Trophoblast cell (in vitro differentiated cells and primary cell): ENCODE measurements around the gene NDE1.

ENCODE experiments used
- DNase-seq, 2 donors: peaks; one replicate each; pipeline ENCODE4 v3.0.0-alpha.2; 2016
- H2AFZ ChIP-seq: 2 replicates; pipeline ENCODE4 v1.6.1; 2013; ENCODE audit warnings: low read length, moderate library complexity, mild to moderate bottlenecking; ENCODE audit not compliant: insufficient read depth, poor library complexity
- H2AK5ac ChIP-seq: 2 replicates; pipeline ENCODE4 v1.6.1; 2013; ENCODE audit warnings: mild to moderate bottlenecking, low read length
- H2BK120ac ChIP-seq: 2 replicates; pipeline ENCODE4 v1.6.1; 2013; ENCODE audit warnings: low read length, mild to moderate bottlenecking, moderate library complexity; ENCODE audit not compliant: insufficient read depth, poor library complexity
- H2BK12ac ChIP-seq: 2 replicates; pipeline ENCODE4 v1.6.1; 2013; ENCODE audit warnings: mild to moderate bottlenecking, low read length, moderate library complexity
- H2BK5ac ChIP-seq: 2 replicates; pipeline ENCODE4 v1.6.1; 2013; ENCODE audit warnings: low read length, low read depth, moderate library complexity, mild to moderate bottlenecking; ENCODE audit not compliant: poor library complexity
- H3K14ac ChIP-seq: 2 replicates; pipeline ENCODE4 v1.6.1; 2013; ENCODE audit warnings: mild to moderate bottlenecking, low read length
- H3K18ac ChIP-seq: 2 replicates; pipeline ENCODE4 v1.6.1; 2013; ENCODE audit warnings: mild to moderate bottlenecking, low read length
- H3K23ac ChIP-seq: 2 replicates; pipeline ENCODE4 v1.6.1; 2013; ENCODE audit warnings: low read length
- H3K27ac ChIP-seq: 2 replicates; pipeline ENCODE4 v1.5.1; 2013; ENCODE audit warnings: low read depth, mild to moderate bottlenecking, inconsistent platforms, low read length, moderate library complexity
- H3K27me3 ChIP-seq: 2 replicates; pipeline ENCODE4 v1.6.1; 2013; ENCODE audit warnings: inconsistent platforms, mild to moderate bottlenecking, low read length, moderate library complexity; ENCODE audit not compliant: insufficient read depth
- H3K36me3 ChIP-seq, 2 experiments: 1 replicate in 1 of 2; 2 replicates in 1 of 2; pipeline ENCODE4 v1.6.1; 2013; ENCODE audit warnings: low read length in 2 of 2, mild to moderate bottlenecking in 2 of 2, moderate library complexity in 1 of 2; ENCODE audit not compliant: insufficient read depth in 2 of 2, control insufficient read depth in 1 of 2
- H3K4ac ChIP-seq: 2 replicates; pipeline ENCODE4 v1.6.1; 2013; ENCODE audit warnings: low read depth, mild to moderate bottlenecking, low read length, moderate library complexity
- H3K4me1 ChIP-seq, 2 experiments: 1 replicate in 1 of 2; 2 replicates in 1 of 2; pipeline ENCODE4 v1.6.1; 2013; ENCODE audit warnings: low read length in 2 of 2, mild to moderate bottlenecking in 2 of 2, moderate library complexity in 1 of 2; ENCODE audit not compliant: insufficient read depth in 2 of 2, control insufficient read depth in 1 of 2
- H3K4me2 ChIP-seq: 2 replicates; pipeline ENCODE4 v1.6.1; 2013; ENCODE audit warnings: inconsistent platforms, mild to moderate bottlenecking, low read length, moderate library complexity
- H3K4me3 ChIP-seq: 2 replicates; pipeline ENCODE4 v1.5.1; 2013; ENCODE audit warnings: mild to moderate bottlenecking, low read depth, low read length, inconsistent platforms
- H3K79me1 ChIP-seq: one replicate; pipeline ENCODE4 v1.6.1; 2013; ENCODE audit warnings: low read length
- H3K79me2 ChIP-seq: 2 replicates; pipeline ENCODE4 v1.6.1; 2013; ENCODE audit warnings: low read length, mild to moderate bottlenecking; ENCODE audit not compliant: control insufficient read depth, insufficient read depth, poor library complexity
- H3K9ac ChIP-seq: 2 replicates; pipeline ENCODE4 v1.6.1; 2013; ENCODE audit warnings: mild to moderate bottlenecking, low read length
- H3K9me3 ChIP-seq: 2 replicates; pipeline ENCODE4 v1.6.1; 2013; ENCODE audit warnings: low read depth, mild to moderate bottlenecking, control low read depth, inconsistent platforms, low read length; ENCODE audit not compliant: insufficient read depth
- H4K12ac ChIP-seq: 2 replicates; pipeline ENCODE4 v1.6.1; 2013; ENCODE audit warnings: low read depth, mild to moderate bottlenecking, low read length, moderate library complexity
- H4K8ac ChIP-seq: 2 replicates; pipeline ENCODE4 v1.6.1; 2013; ENCODE audit warnings: low read depth, mild to moderate bottlenecking, low read length, moderate library complexity
- H4K91ac ChIP-seq: one replicate; pipeline ENCODE4 v1.6.1; 2013; ENCODE audit warnings: low read depth, mild to moderate bottlenecking, low read length, moderate library complexity
- WGBS: extraction: QIAGEN DNeasy Blood & Tissue Kit; methylation state at CpG from one replicate; pipeline ENCODE4 v1.1.7; 2013; ENCODE audit warnings: missing lambda C conversion rate; ENCODE audit not compliant: insufficient read length, insufficient coverage; ENCODE audit errors: extremely low coverage; 5-methylcytosine and 5-hydroxymethylcytosine counted together

The NDE1 gene

GRCh38 chr16:15772579-15773293 is 122.7 kb downstream of the NDE1 start:
- no peaks in the 10 kb centered on the region for H3K79me2 ChIP-seq
- no peak overlapping the region for H4K91ac ChIP-seq
- no peaks in the 10 kb centered on the region for H3K36me3 ChIP-seq
- peaks cover 1% of the 10 kb centered on the region for H3K9me3 ChIP-seq
- H3K14ac ChIP-seq: no peak overlapping the region
- no peak overlapping the region for H3K9ac ChIP-seq
- H4K12ac ChIP-seq: no peak overlapping the region
- H3K23ac ChIP-seq: no peak overlapping the region
- H2AK5ac ChIP-seq: no peak overlapping the region
- H3K79me1 ChIP-seq: no peaks in the 10 kb centered on the region
- H2BK12ac ChIP-seq: no peak overlapping the region
- H3K4me1 ChIP-seq: no peaks in the 10 kb centered on the region
- H3K27ac ChIP-seq: no peak overlapping the region
- H3K27me3 ChIP-seq: no peaks in the 10 kb centered on the region
- no CpG with 5 or more reads among the region's 11 CpGs for WGBS
- no peak overlapping the region for H2BK5ac ChIP-seq
- H3K4me2 ChIP-seq: no peak overlapping the region
- no peak overlapping the region for H3K18ac ChIP-seq
- no peak overlapping the region for H2BK120ac ChIP-seq
- no peak overlapping the region for H3K4ac ChIP-seq
- no peak overlapping the region for H3K4me3 ChIP-seq
- H4K8ac ChIP-seq: no peak overlapping the region
- no peak for DNase-seq
- no peak overlapping the region for H2AFZ ChIP-seq

- Histone ChIP-seq H3K9ac (no peak overlapping the region), H2BK12ac (no peak overlapping the region), H4K12ac (no peak overlapping the region), H3K36me3 (no peaks in the 10 kb centered on the region), H2BK120ac (no peak overlapping the region), H3K9me3 (no peaks in the 10 kb centered on the region), H3K4me3 (no peak overlapping the region), H3K4ac (no peak overlapping the region), H2BK5ac (no peak overlapping the region), H3K18ac (no peak overlapping the region), H2AFZ (no peak overlapping the region), H3K79me2 (no peaks in the 10 kb centered on the region), H3K27ac (no peak overlapping the region), H4K8ac (no peak overlapping the region), H3K4me2 (no peak overlapping the region), H3K4me1 (no peaks in the 10 kb centered on the region), H3K79me1 (no peaks in the 10 kb centered on the region), H3K14ac (no peak overlapping the region), H3K27me3 (no peaks in the 10 kb centered on the region), H4K91ac (no peak overlapping the region), H3K23ac (no peak overlapping the region), H2AK5ac (no peak overlapping the region)
- no CpG with 5 or more reads among the region's 6 CpGs for WGBS
- no peak for DNase-seq
Measured at GRCh38 chr16:15773968-15774367, 123.9 kb downstream of the NDE1 start.

- no peak overlapping the region for H2BK12ac ChIP-seq
- H3K27me3 ChIP-seq: no peaks in the 10 kb centered on the region
- no peak overlapping the region for H3K14ac ChIP-seq
- H3K79me1 ChIP-seq: no peaks in the 10 kb centered on the region
- no peak overlapping the region for H4K12ac ChIP-seq
- no peak overlapping the region for H2BK120ac ChIP-seq
- no peak overlapping the region for H4K8ac ChIP-seq
- no peak overlapping the region for H3K9ac ChIP-seq
- H2AK5ac ChIP-seq: no peak overlapping the region
- no peak overlapping the region for H3K4me2 ChIP-seq
- H2BK5ac ChIP-seq: no peak overlapping the region
- no peaks in the 10 kb centered on the region for H3K9me3 ChIP-seq
- H3K36me3 ChIP-seq: no peaks in the 10 kb centered on the region
- no peaks in the 10 kb centered on the region for H3K4me1 ChIP-seq
- no peaks in the 10 kb centered on the region for H3K79me2 ChIP-seq
- no peak overlapping the region for H3K4me3 ChIP-seq
- no peak overlapping the region for H2AFZ ChIP-seq
- H3K23ac ChIP-seq: no peak overlapping the region
- no peak overlapping the region for H3K4ac ChIP-seq
- no peak overlapping the region for H3K18ac ChIP-seq
- no peak overlapping the region for H4K91ac ChIP-seq
- no peak for DNase-seq
- no peak overlapping the region for H3K27ac ChIP-seq
Measured at GRCh38 chr16:15775209-15775608, 125.2 kb downstream of the NDE1 start.

GRCh38 chr16:15775663-15776304 is 125.7 kb downstream of the NDE1 start:
- H2BK120ac ChIP-seq: no peak overlapping the region
- no peak overlapping the region for H3K4me2 ChIP-seq
- no peak overlapping the region for H3K23ac ChIP-seq
- H3K18ac ChIP-seq: no peak overlapping the region
- no peak overlapping the region for H4K12ac ChIP-seq
- no peak for DNase-seq
- H3K14ac ChIP-seq: no peak overlapping the region
- H3K79me1 ChIP-seq: no peaks in the 10 kb centered on the region
- H4K8ac ChIP-seq: no peak overlapping the region
- no peak overlapping the region for H3K4ac ChIP-seq
- H3K9me3 ChIP-seq: no peaks in the 10 kb centered on the region
- no peak overlapping the region for H2AK5ac ChIP-seq
- H2BK5ac ChIP-seq: no peak overlapping the region
- H2AFZ ChIP-seq: no peak overlapping the region
- no peak overlapping the region for H3K27ac ChIP-seq
- H3K4me1 ChIP-seq: no peaks in the 10 kb centered on the region
- H3K4me3 ChIP-seq: no peak overlapping the region
- H3K36me3 ChIP-seq: no peaks in the 10 kb centered on the region
- H3K9ac ChIP-seq: no peak overlapping the region
- no peaks in the 10 kb centered on the region for H3K27me3 ChIP-seq
- no CpG with 5 or more reads among the region's 7 CpGs for WGBS
- H2BK12ac ChIP-seq: no peak overlapping the region
- H3K79me2 ChIP-seq: no peaks in the 10 kb centered on the region
- no peak overlapping the region for H4K91ac ChIP-seq
